ENCODE results near the gene SOCS1. TPM values are rescaled to one million over a fixed set of nuclear protein-coding genes. Genes with fewer than 3 reads are reported as not detected.
A peak's percentile ranks its signal among the peaks of the same experiment; 100 is the strongest.

The SOCS1 gene
- total RNA-seq, 2 experiments from 2014 or later, result 23.4 to 47.1 TPM

- Histone ChIP-seq H3K27ac (ENCODE audit: low read depth, low read length, poor library complexity, severe bottlenecking) (no peak overlapping the region), H3K9me2 (ENCODE audit: insufficient read depth, low read length) (no peaks in the 10 kb centered on the region), H3K9me3 (ENCODE audit: low read length) (no peaks in the 10 kb centered on the region), H3K79me2 (ENCODE audit: insufficient read depth, low read depth, low read length) (no peaks in the 10 kb centered on the region), H3K4me2 (ENCODE audit: low read length) (peak overlapping the region; percentile 41), H3K4me1 (ENCODE audit: insufficient read depth, low read length, poor library complexity, severe bottlenecking) (peaks cover 19% of the 10 kb centered on the region), H3K4me3 (ENCODE audit: low read depth, low read length, poor library complexity, severe bottlenecking) (no peak overlapping the region), H2AFZ (ENCODE audit: low read length) (peak overlapping the region; percentile 95), H4K20me1 (ENCODE audit: insufficient read depth, low read length) (no peaks in the 10 kb centered on the region), H3K36me3 (ENCODE audit: insufficient read depth, low read length) (no peaks in the 10 kb centered on the region)
- DNase-seq (ENCODE audit: low spot score), result peak; percentile 51
- no TSS peak for BruUV-seq (replicated peaks)
- no peak for TF ChIP-seq EZH2phosphoT487 (IDR thresholded peaks at IDR 0.05; ENCODE audit: borderline replicate concordance, low read depth, low read length)
- TF ChIP-seq CTCF (conservative IDR thresholded peaks at IDR 0.05; ENCODE audit: low read length), result no peak
- CTCF ChIA-PET (ENCODE audit: unreplicated experiment), result interaction anchor here (0.8 to 1.0 kb wide), 2 partner anchors 8 to 22 kb away, joined by 3 to 5 read pairs; no protein-coding TSS in a partner anchor
- POLR2A ChIA-PET, result interaction anchor here (0.6 kb wide), 1 partner anchor 12 kb away, joined by 3 read pairs; no protein-coding TSS in a partner anchor
- intact Hi-C loops (cut with micrococcal nuclease; ENCODE audit: unreplicated experiment), result no loop called here
Observed at GRCh38 chr16:11232852-11233726, 22.9 kb downstream of the SOCS1 start.

- Histone ChIP-seq H3K27ac (ENCODE audit: low read depth, low read length, poor library complexity, severe bottlenecking) (no peak overlapping the region), H3K79me2 (ENCODE audit: insufficient read depth, low read depth, low read length) (no peaks in the 10 kb centered on the region), H3K36me3 (ENCODE audit: insufficient read depth, low read length) (no peaks in the 10 kb centered on the region), H3K9me2 (ENCODE audit: insufficient read depth, low read length) (no peaks in the 10 kb centered on the region), H4K20me1 (ENCODE audit: insufficient read depth, low read length) (no peaks in the 10 kb centered on the region), H3K9me3 (ENCODE audit: low read length) (no peaks in the 10 kb centered on the region), H2AFZ (ENCODE audit: low read length) (peak overlapping the region; percentile 95), H3K4me1 (ENCODE audit: insufficient read depth, low read length, poor library complexity, severe bottlenecking) (peaks cover 19% of the 10 kb centered on the region), H3K4me3 (ENCODE audit: low read depth, low read length, poor library complexity, severe bottlenecking) (no peak overlapping the region), H3K4me2 (ENCODE audit: low read length) (peak overlapping the region; percentile 41)
- DNase-seq (ENCODE audit: low spot score), result no peak
- no TSS peak for BruUV-seq (replicated peaks)
- intact Hi-C loops (cut with micrococcal nuclease; ENCODE audit: unreplicated experiment), result no loop called here
- ChIA-PET POLR2A (no interaction called here), CTCF (ENCODE audit: unreplicated experiment) (no interaction called here)
- TF ChIP-seq CTCF (conservative IDR thresholded peaks at IDR 0.05; ENCODE audit: low read length), result no peak
- no peak for TF ChIP-seq EZH2phosphoT487 (IDR thresholded peaks at IDR 0.05; ENCODE audit: borderline replicate concordance, low read depth, low read length)
Observed at GRCh38 chr16:11232302-11232851, 23.6 kb downstream of the SOCS1 start.

Data from OCI-LY7 (cell line).